NCI-H82 treated with DMSO at 0.1 percent for 48 hours (cell line): ENCODE measurements around the gene LNP1.
"Not testable (repeated sequence)": the region's sequence is repeated elsewhere in the genome, so short reads cannot be mapped to it uniquely, and the experiment has no call there.

ENCODE experiments used
- DNase-seq: peaks from one replicate; lab custom pipeline; 2025; ENCODE audit not compliant: unreplicated experiment; lab: John Stamatoyannopoulos, UW

The LNP1 gene, protein sequence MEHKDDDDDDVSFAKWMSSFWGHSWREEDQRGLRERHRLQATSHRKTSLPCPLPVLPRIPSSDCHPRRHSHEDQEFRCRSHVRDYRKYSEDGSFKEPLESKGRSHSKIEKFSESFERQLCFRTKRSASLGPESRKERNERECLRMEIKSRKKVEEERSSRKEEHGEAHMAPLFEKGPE

GRCh38 chr3:100400780-100401673 is at the start of gene LNP1, which contains the start of gene TOMM70:
LNP1 (plus strand) TSS chr3:100401539; CDS start chr3:100429730, 28,191 bp downstream.
TOMM70 (minus strand) TSS chr3:100401089; CDS start chr3:100400949, 140 bp downstream.
- peak; percentile 99 for DNase-seq

GRCh38 chr3:100351770-100352169 is 49.6 kb upstream of the LNP1 start:
- not testable (repeated sequence) for DNase-seq

- no peak for DNase-seq
Observed at GRCh38 chr3:100352296-100353231, 48.8 kb upstream of the LNP1 start.

GRCh38 chr3:100354850-100355249 is 46.5 kb upstream of the LNP1 start:
- no peak for DNase-seq

DNA sequence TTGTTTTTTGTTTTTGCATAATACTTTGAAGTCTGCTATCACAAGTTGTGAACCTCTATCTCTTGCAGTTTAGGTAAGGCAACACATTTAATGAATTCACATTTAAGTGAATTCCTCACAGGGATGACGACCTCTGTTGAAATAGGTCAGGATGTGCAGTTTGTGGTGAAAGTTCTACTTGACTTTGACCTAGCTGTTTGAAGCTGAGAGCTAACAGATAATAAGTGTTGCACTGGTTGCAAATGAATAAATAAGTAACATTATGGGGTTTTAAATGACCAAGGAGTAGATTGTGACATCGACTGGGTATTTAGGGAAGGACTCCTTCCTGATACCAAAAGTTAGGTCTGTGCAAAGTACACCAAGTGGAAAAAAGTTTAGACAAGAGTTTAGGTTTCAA is 42.9 kb upstream of the LNP1 start:
- no peak for DNase-seq

DNA sequence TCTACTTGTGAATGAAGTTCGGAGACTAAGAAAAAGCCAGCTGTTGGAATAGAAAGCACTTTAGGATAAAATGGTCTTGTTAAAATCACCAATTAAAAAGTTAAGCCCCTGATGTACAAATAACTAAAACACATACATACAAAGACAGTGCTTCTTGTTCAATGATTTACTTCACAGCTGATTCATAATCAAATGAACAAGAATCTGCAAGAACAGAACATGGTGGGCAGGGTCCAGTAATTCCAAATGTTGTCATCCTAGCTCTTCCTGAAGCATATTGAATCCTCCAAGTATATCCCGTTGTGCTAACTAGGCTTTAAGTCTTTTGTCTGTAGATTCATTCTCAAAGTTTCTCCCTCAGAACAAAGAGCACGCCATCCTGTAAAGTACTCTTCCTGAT is 42.3 kb upstream of the LNP1 start:
- DNase-seq, result no peak

DNA sequence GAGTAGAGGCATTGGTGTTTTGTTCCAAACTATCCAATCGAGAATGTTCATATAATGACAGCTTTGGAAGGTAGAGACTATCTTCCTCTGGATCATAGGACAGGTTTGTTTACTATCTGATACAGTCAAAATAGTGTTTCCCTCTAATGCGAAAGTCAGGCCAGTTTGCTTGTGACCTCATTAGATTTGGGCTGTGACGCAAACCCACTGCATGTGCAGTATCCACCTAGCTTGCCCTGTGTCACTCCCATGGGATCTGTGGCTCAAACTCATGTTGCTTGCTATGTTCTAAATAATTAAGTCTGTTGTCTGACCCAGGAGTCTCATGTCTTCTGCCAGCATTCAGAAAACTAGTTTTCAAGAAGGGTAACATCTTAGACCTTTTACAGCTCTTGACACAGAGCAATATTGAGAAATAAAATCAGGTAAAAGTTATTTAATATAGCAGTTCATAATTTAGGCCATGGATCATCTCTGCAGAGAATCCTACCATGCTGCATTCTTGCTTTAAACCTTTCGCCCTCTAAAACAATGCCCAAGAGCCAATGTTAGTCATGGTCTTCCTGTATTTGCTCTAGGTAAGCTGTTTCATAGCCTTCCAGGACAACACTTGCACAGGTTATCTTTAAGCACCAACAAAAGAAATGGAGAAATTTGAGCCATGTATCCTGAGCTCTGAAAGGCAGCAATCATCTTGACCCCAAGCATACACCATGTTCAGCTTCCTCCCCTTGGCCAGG is 40.4 kb upstream of the LNP1 start:
- no peak for DNase-seq

DNA sequence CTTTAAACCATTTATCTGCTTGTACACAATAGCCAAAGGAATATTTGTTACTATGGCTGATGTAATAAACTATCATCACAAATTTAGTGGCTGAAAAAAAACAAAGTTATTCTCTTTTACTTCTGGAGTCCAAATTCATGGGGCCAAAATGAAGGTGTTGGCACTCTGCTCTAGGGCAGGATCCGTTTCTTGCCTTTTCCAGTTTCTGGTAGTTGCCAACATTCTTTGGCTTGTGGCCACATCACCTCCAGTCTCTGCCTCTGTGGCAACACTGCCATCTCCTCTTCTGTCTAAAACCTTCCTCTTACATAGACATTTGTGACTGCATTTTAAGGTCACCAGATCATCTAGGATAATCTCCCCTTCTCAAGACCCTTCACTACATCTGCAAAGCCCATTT is 39.4 kb upstream of the LNP1 start:
- no peak for DNase-seq

DNA sequence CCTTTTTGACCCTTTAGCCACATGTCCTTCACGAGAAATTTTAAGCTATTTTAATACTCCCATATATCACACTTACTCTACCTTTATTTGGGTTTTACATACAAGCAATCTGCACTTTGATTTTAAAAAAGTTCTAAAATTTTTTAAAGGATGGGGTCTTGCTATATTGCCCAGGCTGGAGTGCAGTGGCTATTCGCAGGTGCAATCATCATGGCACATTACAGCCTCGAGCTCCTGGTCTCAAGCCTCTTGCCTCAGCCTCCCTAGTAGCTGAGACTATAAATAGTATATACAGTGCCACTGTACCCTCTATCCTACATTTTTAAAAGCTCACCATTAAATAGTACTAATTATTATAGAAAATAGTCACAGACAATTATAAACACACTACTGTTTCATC is 36.9 kb upstream of the LNP1 start:
- no peak for DNase-seq

GRCh38 chr3:100366424-100366823 is 34.9 kb upstream of the LNP1 start:
- no peak for DNase-seq

DNA sequence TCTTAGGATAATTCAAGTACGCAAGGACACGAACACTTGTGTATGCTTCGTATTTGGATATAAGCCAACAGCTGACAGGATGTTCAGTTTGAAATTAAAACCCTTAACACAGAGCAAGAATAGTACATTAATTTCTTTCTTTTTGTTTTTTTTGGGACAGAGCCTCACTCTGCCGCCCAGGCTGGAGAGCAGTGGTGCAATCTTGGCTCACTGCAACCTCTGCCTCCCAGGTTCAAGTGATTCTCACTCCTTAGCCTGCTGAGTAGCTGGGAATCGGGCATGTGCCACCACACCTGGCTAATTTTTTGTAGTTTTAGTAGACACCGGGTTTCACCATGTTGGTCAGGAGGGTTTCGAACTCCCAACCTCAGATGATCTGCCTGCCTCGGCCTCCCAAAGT is 32.9 kb upstream of the LNP1 start:
- no peak for DNase-seq

DNA sequence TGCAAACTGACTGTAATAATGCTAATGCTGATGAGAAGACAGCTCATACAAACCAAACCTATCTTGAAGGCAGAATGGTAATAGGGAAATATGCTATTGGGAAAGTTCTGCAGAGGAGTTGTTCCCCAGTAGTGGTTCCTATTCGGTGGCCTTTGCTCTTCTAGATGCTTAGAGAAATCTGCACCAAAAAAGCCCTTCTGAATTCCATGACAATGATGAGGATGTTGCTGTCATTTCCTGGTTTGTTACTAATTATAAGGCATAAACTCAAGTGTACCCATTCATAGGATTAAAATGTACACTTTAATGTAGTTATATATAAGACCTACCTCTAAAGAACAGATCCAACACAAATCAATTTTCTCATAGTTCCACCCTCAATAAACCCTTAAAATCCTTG is 30.6 kb upstream of the LNP1 start:
- no peak for DNase-seq

- no peak for DNase-seq
Observed at GRCh38 chr3:100374521-100374920, 26.8 kb upstream of the LNP1 start.

- DNase-seq, result no peak
Observed at GRCh38 chr3:100376301-100376700, 25.0 kb upstream of the LNP1 start.

DNA sequence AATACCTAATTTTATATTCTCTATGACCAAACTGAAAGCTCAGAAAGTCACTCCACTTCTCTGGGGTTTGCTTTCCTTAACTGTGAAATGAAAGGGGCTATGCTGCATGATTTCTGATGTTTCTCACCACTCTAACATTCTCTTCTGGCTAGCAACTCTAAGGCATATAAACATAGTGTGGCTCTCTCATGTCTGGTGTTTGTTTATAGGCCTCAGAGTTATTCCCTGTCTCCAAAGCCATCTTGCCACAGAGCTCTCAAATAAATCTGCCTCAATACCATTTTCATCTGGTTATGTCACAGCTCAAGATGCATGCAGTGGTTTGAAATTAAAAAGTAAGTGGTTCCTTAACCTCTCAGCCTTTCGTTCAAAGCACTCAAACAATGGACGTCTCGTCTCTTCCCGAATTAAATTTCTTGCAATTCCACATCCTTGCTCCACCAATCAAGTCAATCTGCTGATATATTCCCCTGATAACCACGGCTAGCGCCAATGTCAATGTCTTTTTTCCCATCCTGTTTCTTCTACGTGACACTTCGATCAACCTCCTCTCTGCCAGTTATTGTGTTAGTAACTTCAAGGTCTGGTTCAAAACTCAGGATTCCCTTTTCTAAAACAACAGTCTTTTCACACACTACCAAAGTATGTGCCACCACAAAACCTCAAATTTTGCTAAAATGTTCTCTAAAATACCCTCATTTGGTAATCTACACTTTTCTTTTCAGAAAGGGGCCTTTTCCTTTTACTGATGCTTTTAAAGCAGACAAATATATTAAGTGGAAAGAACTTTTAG is 16.4 kb upstream of the LNP1 start:
- no peak for DNase-seq

- DNase-seq, result no peak
Observed at GRCh38 chr3:100386437-100387074, 14.8 kb upstream of the LNP1 start.

GRCh38 chr3:100389025-100389424 is 12.3 kb upstream of the LNP1 start:
- no peak for DNase-seq

GRCh38 chr3:100395679-100396431 is 5.5 kb upstream of the LNP1 start:
- DNase-seq, result no peak

DNA sequence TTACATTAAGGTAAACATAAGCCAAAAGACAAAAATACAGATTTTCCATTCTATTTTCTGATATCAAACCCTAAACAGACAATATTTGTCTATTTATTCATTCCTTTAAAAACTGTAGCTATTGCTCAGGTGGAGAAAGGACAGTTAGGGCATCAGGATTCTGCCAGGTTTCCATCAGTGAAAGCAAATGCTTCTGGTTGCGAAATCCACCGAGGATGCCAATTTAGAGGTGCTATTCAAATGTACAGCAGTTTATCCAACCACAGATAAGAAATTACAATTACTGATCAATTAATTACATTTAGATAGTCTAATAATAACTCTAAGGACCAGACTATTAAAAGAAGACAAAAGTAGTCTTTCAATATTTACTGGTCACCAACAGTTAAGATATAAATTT is 4.4 kb upstream of the LNP1 start:
- DNase-seq, result no peak
